K562 (cell line): ENCODE results near the gene HIKESHI. TPM values are rescaled to one million over a fixed set of nuclear protein-coding genes. Genes with fewer than 3 reads are reported as not detected.

Experiments
- CEBPB ChIP-seq: fragments of 450-650 bp; IDR thresholded peaks from 2 replicates; pipeline ENCODE4 v1.6.1; 2016; ENCODE audit warnings: missing genetic modification characterization, missing compliant biosample characterization
- CHCHD3 ChIP-seq: fragments of 250-450 bp; sonication (Bioruptor Pico); IDR thresholded peaks from 2 replicates; pipeline ENCODE4 v2.1.2; 2022; ENCODE audit warnings: mild to moderate bottlenecking
- ESRRB ChIP-seq: fragments of 250-450 bp; sonication (Bioruptor Pico); IDR thresholded peaks from 2 replicates; pipeline ENCODE4 v1.5.0; 2020; ENCODE audit warnings: mild to moderate bottlenecking, moderate library complexity, borderline replicate concordance
- FOSL1 ChIP-seq: fragments of 200-800 bp; sonication (Bioruptor generic); conservative IDR thresholded peaks from 2 replicates; pipeline ENCODE4 v1.6.1; 2016; ENCODE audit warnings: missing genetic modification characterization, missing compliant biosample characterization
- GATA2 ChIP-seq: sonication (generic); formaldehyde crosslinking; IDR thresholded peaks from 2 replicates; pipeline ENCODE4 v1.4.0; 2020; ENCODE audit warnings: mild to moderate bottlenecking, missing genetic modification reagents
- PRDM10 ChIP-seq: fragments of 450-650 bp; IDR thresholded peaks from 2 replicates; pipeline ENCODE4 v1.6.1; 2018; ENCODE audit not compliant: partially characterized antibody
- PYGO2 ChIP-seq: fragments of 450-650 bp; IDR thresholded peaks from 2 replicates; pipeline ENCODE4 v1.6.1; 2016; ENCODE audit warnings: mild to moderate bottlenecking, missing genetic modification characterization, moderate library complexity, missing compliant biosample characterization
- YY1 ChIP-seq, 3 experiments: IDR thresholded peaks; 2 replicates each; pipeline ENCODE4 v1.6.1; 2011; ENCODE audit warnings: low read length in 2 of 3, mild to moderate bottlenecking in 2 of 3, moderate library complexity in 2 of 3, borderline replicate concordance in 1 of 3, control low read depth in 1 of 3, low read depth in 1 of 3; ENCODE audit not compliant: insufficient read depth in 3 of 3, insufficient replicate concordance in 2 of 3, control insufficient read depth in 1 of 3, insufficient read length in 1 of 3; ENCODE audit errors: extremely low read depth in 1 of 3
- ZFP36 ChIP-seq: fragments of 150-350 bp; IDR thresholded peaks from 2 replicates; pipeline ENCODE4 v1.6.1; 2018; ENCODE audit warnings: low read length, low read depth; ENCODE audit not compliant: partially characterized antibody
- ZZZ3 ChIP-seq: fragments of 450-650 bp; IDR thresholded peaks from 2 replicates; pipeline ENCODE4 v1.6.1; 2016; ENCODE audit warnings: antibody characterized with exemption, mild to moderate bottlenecking, moderate library complexity
- polyA plus RNA-seq, 8 experiments: library from polyadenylated mRNA; depleted of rRNA in 4 of 8; stranded (reverse) in 5 of 8; unstranded in 3 of 8; fragments of >200 nt; fragmentation: Nextera tagmentation in 2 of 8; fragmentation: Illumina TruSeq in 1 of 8; extraction: Ambion mirVana in 2 of 8; extraction: Trizol in 1 of 8; gene quantifications; 2 replicates each; pipeline versions ENCODE4 v1.2.1 to v1.2.3, GENCODE V29; 2011 to 2014; ENCODE audit warnings: inconsistent platforms in 1 of 8, missing spikeins in 1 of 8
- total RNA-seq, 7 experiments: library from RNA; depleted of rRNA in 6 of 7; stranded (reverse); fragments of >200 nt in 6 of 7; fragmentation: Illumina TruSeq in 2 of 7; extraction: Trizol in 2 of 7; gene quantifications; 2 replicates each; pipeline versions ENCODE4 v1.2.1 to v1.2.3, GENCODE V29; 2011 to 2021; ENCODE audit warnings: low replicate concordance in 1 of 7
- TF ChIP-seq, protein P1 (sequence below): fragments of 250-450 bp; sonication (Bioruptor Pico); IDR thresholded peaks from 2 replicates; pipeline ENCODE4 v1.4.0; 2020; ENCODE audit warnings: mild to moderate bottlenecking, moderate library complexity
- TF ChIP-seq, protein P2 (sequence below): fragments of 250-450 bp; sonication (Bioruptor Pico); IDR thresholded peaks from 2 replicates; pipeline ENCODE4 v1.5.0; 2022; ENCODE audit warnings: mild to moderate bottlenecking

HIKESHI gene
- total and polyA plus RNA-seq, 9 of the 15 experiments (the other 6 are each of a cell fraction or from before 2014, with no cell fraction given): 33.2 to 196 (median 62.7) TPM

GRCh38 chr11:86302092-86302793, at the start of gene HIKESHI (continued):
- TF ChIP-seq ESRRB (CRISPR knock-in tag) (no peak), GATA2 (0 out of 2 replicates have a peak, but pooled peaks have one; percentile 9), YY1 (IDR thresholded peaks at IDR 0.05; ENCODE audit: borderline replicate concordance in 1 of 3, control insufficient read depth in 1 of 3, extremely low read depth in 1 of 3, insufficient read depth in 3 of 3, insufficient read length in 1 of 3, insufficient replicate concordance in 2 of 3, low read depth in 1 of 3, low read length in 2 of 3) (peak; percentile 66 to 94 (median 90)), PYGO2 (tag) (peak; percentile 56; the same call in 1 of the 2 replicates), PRDM10 (peak; percentile 32), ZZZ3 (0 out of 2 replicates have a peak, but pooled peaks have one; percentile 40), CHCHD3 (no peak), ZFP36 (peak; percentile 42), FOSL1 (tag) (peak; percentile 74), CEBPB (no peak)
- TF ChIP-seq, protein P1, sequence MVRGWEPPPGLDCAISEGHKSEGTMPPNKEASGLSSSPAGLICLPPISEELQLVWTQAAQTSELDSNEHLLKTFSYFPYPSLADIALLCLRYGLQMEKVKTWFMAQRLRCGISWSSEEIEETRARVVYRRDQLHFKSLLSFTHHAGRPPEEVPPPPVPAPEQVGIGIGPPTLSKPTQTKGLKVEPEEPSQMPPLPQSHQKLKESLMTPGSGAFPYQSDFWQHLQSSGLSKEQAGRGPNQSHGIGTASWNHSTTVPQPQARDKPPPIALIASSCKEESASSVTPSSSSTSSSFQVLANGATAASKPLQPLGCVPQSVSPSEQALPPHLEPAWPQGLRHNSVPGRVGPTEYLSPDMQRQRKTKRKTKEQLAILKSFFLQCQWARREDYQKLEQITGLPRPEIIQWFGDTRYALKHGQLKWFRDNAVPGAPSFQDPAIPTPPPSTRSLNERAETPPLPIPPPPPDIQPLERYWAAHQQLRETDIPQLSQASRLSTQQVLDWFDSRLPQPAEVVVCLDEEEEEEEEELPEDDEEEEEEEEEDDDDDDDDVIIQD (CRISPR knock-in tag): no peak
- TF ChIP-seq, protein P2, sequence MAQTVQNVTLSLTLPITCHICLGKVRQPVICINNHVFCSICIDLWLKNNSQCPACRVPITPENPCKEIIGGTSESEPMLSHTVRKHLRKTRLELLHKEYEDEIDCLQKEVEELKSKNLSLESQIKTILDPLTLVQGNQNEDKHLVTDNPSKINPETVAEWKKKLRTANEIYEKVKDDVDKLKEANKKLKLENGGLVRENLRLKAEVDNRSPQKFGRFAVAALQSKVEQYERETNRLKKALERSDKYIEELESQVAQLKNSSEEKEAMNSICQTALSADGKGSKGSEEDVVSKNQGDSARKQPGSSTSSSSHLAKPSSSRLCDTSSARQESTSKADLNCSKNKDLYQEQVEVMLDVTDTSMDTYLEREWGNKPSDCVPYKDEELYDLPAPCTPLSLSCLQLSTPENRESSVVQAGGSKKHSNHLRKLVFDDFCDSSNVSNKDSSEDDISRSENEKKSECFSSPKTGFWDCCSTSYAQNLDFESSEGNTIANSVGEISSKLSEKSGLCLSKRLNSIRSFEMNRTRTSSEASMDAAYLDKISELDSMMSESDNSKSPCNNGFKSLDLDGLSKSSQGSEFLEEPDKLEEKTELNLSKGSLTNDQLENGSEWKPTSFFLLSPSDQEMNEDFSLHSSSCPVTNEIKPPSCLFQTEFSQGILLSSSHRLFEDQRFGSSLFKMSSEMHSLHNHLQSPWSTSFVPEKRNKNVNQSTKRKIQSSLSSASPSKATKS (CRISPR knock-in tag): no peak
